GM12872 (cell line): ENCODE data around the gene ITFG1.

ENCODE experiments used
- CTCF ChIP-seq: IDR thresholded peaks from 3 replicates; pipeline ENCODE4 v1.5.1; 2011; ENCODE audit warnings: low read depth, mild to moderate bottlenecking, low read length, moderate library complexity; ENCODE audit not compliant: insufficient read depth

The ITFG1 gene

DNA sequence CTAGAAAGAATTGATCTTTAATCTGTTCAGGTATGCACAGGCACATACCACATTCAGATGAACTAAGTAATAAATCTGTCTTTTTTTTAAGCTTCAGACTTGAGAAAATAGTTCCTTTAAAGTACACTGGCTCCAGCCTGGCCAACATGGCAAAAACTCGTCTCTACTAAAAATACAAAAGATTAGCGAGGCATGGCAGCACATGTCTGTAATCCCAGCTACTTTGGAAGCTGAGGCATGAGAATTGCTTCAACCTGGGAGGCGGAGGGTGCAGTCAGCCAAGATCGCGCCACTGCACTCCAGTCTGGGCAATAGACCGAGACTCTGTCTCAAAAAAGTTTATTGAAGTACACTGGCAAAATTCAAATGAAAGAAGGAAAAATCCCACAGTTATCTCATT is 206.1 kb downstream of the ITFG1 start:
- no peak for TF ChIP-seq CTCF

DNA sequence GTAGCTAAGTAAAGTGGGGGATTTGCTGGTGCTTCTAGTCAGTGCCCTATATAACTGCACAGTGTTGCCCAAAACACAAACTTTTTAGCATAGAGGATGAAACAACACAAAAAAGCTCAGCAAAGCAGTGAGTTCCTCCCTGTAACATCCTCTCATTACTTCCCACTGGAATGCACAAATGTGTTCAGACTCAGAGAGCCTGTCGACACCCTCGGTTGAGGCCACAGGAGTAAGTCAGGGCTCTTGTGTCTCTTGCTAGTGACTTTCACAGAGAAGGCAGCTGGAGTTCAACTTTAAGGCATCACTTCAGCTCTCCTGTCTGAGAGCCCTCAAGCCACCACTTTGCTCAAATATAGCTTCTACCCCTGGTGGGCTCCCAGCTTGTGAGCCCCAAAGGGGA is 209.9 kb downstream of the ITFG1 start:
- TF ChIP-seq CTCF = no peak

GRCh38 chr16:47247690-47248089 is 213.2 kb downstream of the ITFG1 start:
- TF ChIP-seq CTCF = no peak

- no peak for TF ChIP-seq CTCF
Observed at GRCh38 chr16:47244206-47244605, 216.7 kb downstream of the ITFG1 start.

DNA sequence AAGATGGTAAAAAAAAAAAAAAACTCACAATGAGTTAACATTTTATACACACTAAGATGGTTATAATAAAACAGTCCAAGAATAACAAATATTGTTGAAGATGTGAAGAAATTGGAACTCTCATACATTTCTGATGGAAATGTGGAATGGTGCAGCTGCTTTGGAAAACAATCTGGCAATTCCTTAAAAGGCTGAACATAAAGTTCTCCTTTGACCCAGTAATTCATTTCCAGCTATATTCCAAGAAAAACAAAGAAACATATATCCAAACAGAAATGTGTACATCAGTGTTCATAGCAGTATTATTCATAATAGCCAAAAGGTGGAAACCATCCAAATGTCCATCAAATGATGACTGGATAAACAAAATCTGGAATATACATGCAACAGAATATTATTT is 219.8 kb downstream of the ITFG1 start:
- no peak for TF ChIP-seq CTCF

GRCh38 chr16:47236716-47237115 is 224.1 kb downstream of the ITFG1 start:
- no peak for TF ChIP-seq CTCF

GRCh38 chr16:47230296-47230695 is 230.6 kb downstream of the ITFG1 start:
- TF ChIP-seq CTCF = no peak
